Left colon (tissue), 2 donors: Measurements from ENCODE around the gene USP16. TPM values are rescaled to one million over a fixed set of nuclear protein-coding genes. Genes with fewer than 3 reads are reported as not detected.
"Not testable (repeated sequence)": the region's sequence is repeated elsewhere in the genome, so short reads cannot be mapped to it uniquely, and the experiment has no call there.

Experiments
- ATAC-seq: fragments of 200-7000 bp; cut with Tn5 transposase; one replicate; pipeline ENCODE4 v1.9.1; 2020; ENCODE audit warnings: mild to moderate bottlenecking, moderate library complexity
- DNase-seq, 2 donors: peaks; one replicate each; pipeline ENCODE4 v3.0.0-alpha.2; 2020
- intact Hi-C, 2 donors: fragments of 100-400 bp; cut with DNase I in 1 of 2; cut with micrococcal nuclease in 1 of 2; formaldehyde crosslinking; loops; one replicate each; pipeline versions ENCODE4 v1.11.2 to v1.14.0; 2022; cut with DNase I, micrococcal nuclease
- total RNA-seq, 2 donors: library from RNA; stranded (reverse); fragmentation: NEBNext Ultra II Directional; extraction: Animal tissue kit (Norgen Biotek cat#: 25700); gene quantifications; one replicate each; pipeline ENCODE4 v1.2.1, GENCODE V29; 2021
- donor health status: DM: no; HTN: no; CAD: no.
- donor health status: DM: yes; HTN: yes; CAD: no.

The USP16 gene
- total RNA-seq, 2 donors from 2014 or later = 33.4 to 36.1 TPM

DNA sequence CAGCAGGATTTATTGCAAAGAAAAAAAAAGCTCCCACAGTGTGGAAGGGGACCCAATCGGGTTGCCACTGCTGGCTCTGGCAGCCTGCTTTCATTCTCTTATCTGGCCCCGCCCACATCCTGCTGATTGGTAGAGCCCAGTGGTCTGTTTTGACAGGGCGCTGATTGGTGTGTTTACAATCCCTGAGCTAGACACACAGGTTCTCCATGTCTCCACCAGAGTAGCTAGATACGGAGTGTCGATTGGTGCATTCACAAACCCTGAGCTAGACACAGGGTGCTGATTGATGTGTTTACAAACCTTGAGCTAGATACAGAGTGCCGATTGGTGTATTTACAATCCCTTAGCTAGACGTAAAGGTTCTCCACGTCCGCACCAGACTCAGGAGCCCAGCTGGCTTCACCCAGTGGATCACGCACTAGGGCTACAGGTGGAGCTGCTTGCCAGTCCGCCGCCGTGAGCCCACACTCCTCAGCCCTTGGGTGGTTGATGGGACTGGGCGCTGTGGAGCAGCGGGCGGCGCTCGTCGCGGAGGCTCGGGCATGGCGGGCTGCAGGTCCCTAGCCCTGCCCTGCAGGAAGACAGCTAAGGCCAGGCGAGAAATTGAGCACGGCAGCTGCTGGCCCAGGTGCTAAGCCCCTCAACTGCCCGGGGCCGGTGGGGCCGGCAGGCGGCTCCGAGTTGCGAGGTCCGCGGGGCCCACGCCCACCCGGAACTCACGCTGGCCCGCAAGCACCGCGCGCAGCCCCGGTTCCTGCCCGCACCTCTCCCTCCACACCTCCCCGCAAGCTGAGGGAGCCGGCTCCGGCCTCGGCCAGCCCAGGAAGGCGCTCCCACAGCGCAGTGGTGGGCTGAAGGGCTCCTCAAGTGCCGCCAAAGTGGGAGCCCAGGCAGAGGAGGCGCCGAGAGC lies 52.5 kb downstream of the USP16 start:
- intact Hi-C loops, ATAC-seq: not testable (repeated sequence)
- DNase-seq = peak; percentile 85 to 87

DNA sequence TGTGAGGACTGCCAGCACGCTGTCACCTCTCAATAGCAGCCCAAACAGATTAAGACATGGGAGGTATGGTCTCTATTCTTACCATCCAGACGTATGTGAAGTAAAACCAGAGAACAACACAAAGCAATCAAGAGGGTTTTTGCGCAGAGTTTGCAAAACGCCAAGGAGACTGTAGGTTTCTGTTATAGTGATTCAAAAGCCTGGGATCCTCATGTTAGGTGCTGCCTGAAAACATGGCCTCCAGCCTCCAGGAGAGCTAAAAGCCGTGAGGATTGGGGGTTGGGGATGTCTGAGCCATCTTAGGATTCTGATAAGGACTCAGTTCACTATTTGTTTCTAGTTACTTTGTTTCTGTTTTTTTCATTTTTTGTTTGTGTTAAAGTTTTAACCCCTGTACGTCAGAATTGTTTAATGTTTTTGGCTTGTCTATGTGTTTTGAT lies 53.2 kb downstream of the USP16 start:
- intact Hi-C loops = no loop called here
- no peak for ATAC-seq
- peak in 1 of 2 donors; percentile 39 for DNase-seq

DNA sequence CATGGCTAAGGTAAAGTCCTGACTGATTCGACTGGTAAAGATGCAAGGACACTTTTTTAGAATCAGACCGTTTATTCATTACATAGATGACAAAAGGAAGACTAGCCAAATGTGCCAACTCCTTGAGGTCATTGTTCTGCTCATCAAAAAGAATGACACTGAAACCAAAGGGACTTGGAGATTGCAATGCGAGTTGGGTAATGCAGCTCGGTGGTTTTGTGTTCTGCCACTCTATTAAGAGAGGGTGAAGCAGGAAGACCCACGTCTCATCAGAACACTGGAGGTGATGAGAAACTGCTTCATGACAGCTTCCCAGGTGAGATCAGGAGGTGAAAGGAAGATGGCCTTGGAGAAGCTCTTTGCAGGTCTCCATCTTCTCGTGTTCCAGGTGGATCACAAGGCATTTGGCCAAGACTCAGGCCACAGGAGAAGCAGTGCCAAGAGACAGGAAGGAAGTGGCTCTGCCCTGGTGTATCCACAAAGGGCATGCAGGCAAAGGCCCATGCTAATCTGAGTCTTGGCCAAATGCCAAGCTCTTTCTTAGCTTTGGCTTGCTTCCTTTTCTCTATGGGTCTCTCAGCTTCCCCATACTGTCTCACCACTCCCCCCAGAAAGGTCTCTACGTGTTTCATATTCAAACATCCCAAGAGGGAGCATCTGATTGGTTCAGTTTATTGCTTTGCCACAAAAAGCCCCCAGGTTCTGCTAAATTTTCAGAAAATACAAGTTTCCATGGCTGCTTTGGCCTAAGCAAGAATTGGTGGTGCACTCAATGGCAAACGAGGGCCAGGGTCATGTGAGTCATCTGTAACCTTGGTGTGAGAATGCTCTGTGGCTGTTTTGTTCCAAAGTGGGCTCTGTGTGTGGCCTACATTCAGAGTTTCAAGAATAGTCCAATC lies 54.6 kb downstream of the USP16 start:
- intact Hi-C loops = no loop called here
- ATAC-seq = no peak
- no peak for DNase-seq

DNA sequence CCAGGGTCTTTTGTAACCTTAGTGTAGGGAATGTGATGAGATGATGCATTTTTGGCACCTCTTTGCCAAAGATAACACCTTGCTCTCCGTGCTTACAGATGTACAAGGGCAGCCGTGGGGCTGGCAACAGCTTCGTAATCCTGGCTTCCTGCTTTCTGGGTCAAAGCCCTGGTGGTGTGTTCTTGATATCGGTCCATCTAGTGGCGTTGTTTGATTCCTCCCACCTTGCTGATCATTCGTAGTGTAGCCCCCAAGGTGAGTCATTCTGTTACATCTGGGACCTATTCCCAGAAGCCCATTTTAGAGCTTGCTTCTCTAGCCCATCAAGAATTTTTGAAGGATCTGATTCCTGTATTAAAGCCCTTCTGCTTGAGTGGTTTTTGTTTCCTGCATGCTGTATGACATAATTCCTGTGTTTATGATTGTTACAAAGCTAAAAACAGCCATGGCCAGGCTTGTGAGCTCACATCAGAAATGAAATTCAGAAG lies 56.0 kb downstream of the USP16 start:
- no peak for ATAC-seq
- no peak for DNase-seq
- intact Hi-C loops = no loop called here

DNA sequence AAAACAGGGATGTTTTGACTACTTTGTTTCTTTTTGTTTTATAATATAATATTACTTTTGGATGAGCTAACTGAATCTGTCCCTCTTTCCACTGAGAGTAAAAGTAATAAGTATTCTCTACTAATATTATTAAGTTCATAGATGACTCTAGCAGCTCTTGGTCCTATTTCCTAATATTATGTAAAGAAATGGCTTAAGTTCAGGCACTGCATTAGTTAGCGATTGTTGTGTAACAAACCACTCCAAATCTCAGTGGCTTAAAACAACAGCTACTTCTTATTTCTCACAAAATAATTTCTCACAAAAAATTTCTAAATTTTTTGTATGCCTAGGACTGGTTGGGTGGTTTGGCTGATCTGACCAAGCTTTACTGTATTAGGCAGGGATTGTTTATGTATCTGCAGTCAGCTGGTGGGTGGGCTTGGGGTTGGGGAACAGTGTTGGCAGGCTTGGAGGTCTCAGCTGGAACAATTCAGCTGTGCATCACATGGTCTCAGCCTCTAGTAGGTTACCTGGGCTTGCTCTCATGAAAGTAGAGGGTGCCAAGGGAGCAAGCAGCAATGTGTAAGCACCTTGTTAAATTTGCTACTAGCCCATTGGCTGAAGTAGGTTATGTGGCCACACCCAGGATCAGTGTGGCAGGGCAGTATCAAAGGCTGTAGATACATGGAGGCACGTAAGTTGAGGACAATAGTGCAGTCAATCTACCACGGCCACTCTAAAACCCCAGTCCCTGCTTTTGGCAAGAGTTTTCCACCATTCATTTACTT lies 57.8 kb downstream of the USP16 start:
- ATAC-seq (peak; percentile 78), DNase-seq (no peak)
- intact Hi-C loops = no loop called here

DNA sequence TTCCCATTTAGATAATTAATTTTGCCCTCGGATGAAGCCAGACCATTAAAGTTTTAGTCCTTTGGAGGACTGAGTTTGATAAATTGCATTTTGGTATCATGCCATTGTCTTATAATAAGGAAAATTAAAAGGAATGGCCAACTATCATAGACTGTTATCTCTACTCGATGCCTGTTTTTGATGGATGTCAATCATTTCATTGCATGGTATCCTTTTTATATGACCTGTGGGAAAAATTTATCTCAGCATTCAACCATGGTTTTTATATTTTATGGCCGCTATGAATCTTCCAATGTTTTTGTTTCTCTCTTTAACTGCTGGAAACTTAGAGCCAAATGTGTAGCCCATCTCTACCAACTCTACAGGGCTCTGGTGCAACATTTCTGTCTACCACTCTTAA lies 58.8 kb downstream of the USP16 start:
- intact Hi-C loops = no loop called here
- ATAC-seq (no peak), DNase-seq (no peak)

DNA sequence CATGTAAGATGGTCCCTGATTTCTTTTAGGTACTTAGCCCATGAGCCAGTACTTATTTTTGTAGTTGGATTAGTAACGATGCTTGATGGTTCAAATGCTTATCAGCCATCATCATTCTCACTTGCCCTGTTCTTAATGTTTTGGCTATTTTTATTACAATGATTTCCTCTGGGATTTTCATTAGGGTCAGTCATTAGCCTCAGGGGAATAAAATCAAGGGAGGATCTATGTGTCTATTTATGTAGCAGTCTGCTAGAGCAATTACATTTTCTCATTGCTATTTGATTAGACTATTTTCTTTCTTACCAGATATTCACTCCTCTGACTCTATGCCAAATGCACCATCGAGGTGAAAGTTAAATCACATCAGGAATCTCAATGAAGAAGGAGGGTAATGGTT lies 59.9 kb downstream of the USP16 start:
- intact Hi-C loops = no loop called here
- ATAC-seq (no peak), DNase-seq (no peak)

DNA sequence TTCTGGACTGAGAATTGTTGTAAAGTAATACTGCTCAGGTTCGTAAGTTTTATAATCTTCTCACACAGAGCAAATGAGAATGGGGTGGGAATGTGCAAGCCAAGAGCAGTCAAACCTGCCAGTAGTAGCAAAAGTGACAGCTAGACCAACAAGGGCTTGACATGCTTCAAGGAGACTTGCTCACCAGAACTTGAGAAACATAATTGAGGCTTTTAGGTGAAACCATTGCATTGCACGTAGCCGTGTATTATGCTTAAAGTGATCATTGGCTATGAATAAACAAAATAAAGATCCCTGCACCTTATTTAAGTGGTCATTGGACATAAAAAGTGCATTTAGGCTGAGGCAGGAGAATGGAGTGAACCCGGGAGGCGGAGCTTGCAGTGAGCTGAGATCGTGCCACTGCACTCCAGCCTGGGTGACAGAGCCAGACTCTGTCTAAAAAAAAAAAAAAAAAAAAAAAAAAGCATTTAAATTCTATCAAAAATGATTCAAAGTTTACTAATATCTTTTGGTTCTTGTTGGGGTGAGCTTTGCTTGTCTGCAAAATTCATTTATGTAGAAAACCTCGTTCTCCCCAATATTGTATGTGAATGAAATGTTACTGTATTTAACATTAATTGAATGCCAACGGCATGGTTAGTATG lies 60.8 kb downstream of the USP16 start:
- ATAC-seq (no peak), DNase-seq (no peak)
- intact Hi-C loops = no loop called here

DNA sequence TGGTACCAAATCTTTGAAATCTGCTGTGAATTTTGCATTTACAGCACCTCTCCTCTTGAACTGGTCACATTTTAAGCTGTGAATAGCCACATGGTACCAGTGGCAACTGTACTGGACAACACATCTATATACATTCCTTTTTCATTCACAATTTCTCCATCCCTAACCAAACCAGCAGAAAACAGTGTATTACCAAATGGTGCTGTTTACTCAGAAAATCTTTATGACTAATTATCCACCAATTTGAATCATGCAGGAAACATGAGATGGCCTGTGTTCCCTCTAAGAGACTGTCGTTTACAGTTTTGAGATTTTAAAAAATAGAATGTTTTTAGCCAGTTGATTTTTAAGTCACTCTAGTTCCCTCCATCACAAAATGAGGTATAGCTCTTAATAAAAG lies 66.6 kb downstream of the USP16 start:
- ATAC-seq = no peak

DNA sequence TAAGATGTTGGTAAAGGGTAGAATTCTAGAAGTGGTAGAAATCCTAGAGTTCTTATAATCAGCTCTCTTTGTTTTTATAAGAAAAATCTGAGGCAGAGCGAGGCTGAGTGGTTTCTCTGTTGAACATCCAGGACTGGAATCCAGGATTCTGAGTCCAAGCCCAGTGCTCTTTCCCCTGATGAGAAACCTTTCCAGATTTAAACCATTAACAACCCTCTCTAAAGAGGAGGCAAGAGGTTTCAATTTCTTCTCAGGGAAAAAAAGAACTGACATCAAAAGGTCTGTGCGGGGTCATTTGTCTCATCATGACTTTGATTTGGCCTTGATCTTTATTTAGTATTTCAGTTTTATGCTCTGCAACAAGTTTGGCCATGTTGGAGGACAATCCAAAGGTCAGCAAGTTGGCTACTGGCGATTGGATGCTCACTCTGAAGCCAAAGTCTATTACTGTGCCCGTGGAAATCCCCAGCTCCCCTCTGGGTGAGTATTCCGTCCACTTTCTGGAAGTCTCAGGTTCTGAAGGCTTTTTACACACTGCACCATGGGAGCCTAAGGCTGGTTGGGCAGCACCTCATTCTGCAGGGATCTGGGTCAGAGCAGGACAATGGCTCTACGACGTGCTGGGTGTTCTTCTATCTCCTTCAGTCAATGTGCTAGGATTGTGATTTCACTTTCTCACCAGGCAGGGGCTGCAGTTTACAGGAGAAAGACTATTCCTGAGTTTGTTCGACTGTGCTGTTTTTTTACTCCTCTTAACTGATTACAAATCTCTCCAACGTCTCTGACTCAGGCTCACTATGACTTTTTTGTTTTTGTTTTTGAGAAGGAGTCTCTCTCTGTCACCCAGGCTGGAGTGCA lies 67.9 kb downstream of the USP16 start:
- DNase-seq = no peak
- ATAC-seq = no peak
- intact Hi-C loops = loop anchor here in 1 of 2 donors (5.0 to 10.0 kb wide), 2 partner anchors 72 to 280 kb away; no protein-coding TSS in a partner anchor

More for the DNA sequence above, 66.6 kb downstream of the USP16 start:
- intact Hi-C loops = loop anchor here in 1 of 2 donors (5.0 to 10.0 kb wide), 2 partner anchors 74 to 281 kb away; no protein-coding TSS in a partner anchor
- DNase-seq = no peak

DNA sequence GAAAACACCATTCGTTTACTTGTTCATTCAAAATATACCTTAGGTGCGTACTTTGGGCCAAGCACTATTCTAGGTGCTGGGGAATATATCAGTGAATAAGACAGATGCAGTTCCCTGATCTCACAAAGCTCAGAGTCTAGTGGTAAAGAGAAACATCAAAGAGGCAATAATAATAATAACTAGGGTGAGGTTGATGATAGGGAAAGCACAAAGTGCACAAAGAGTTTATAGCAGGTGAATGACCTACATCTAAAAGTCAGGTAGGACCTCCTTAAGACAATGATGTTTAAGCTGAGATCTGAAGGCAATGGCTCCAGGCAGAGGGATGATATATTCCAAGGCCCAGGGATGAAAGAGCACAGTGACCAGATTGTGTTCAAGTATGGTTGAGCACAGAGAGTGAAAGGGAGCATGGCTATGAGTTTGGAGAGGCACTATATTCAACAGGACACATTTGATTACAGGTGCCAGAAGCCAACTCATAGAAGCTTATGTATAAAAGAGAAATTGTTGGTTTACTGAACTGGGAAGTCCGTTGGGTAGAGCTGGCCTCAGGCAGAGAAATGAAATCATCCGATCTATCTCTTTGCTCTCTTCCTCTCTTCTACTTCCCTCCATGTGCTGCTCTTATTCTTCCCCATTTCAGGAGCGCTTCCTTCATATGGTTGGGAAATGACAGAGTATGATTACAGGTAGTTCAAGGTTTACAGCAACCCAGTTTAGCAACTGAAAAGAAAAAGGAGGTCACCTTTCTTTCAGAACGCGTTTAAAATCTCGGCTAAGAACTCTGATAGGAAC lies 71.9 kb downstream of the USP16 start:
- no peak for DNase-seq
- intact Hi-C loops = loop anchor here in 1 of 2 donors (10.0 kb wide), 1 partner anchor 68 kb away; no protein-coding TSS in a partner anchor
- ATAC-seq = no peak

DNA sequence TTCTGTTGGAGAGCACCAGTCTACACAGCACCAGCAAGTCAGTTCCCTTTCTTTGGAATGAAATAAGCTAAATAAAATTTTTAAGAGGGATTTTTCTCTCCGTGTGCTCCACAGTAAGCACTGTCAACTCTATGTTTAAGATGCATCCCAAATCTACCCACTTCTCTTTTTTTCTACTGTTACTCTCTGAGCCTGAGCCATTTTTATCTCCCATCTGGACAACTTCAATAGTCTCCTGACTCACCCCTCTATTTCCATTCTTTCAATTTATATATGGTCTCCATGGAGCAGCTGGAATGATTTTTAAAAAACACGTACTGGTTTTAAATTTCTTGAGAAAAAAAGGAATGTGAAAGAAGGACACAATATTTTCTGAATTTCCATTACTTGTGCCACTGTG lies 73.7 kb downstream of the USP16 start:
- intact Hi-C loops = loop anchor here in 1 of 2 donors (10.0 kb wide), 1 partner anchor 67 kb away; no protein-coding TSS in a partner anchor
- DNase-seq (no peak), ATAC-seq (no peak)

DNA sequence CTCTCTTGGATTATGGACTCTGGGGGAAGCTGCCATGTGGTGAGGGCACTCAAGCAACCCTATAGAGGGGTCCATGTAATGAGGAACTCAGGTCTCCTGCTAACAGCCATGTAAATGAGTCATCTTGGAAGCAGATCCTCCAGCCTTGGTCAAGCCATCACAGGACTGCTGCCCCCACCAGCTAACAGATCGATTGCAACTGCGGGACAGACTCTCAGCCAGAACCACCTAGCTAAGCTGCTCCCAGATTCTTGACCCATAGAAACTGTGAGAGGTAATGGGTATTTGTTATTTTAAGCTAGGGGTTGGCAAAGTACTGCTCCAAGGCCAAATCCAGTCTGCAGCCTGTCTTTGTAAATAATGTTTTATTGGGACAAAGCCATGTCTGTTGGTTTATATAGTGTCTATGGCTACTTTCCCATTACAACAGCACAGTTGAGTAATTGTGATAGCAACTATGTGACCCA lies 78.4 kb downstream of the USP16 start:
- ATAC-seq = no peak
- intact Hi-C loops = no loop called here
- no peak for DNase-seq
